MCF 10A (cell line): Measurements from ENCODE around the gene SCAMP2. TPM values are rescaled to one million over a fixed set of nuclear protein-coding genes. Genes with fewer than 3 reads are reported as not detected.

Source experiments
- BruUV-seq: library from RNA; stranded (reverse); fragments of 400-500 nt; replicated peaks from 2 replicates; lab custom pipeline; 2021; lab: Mats Ljungman, UMichigan
- CTCF ChIA-PET: fragments of 300-600 bp; sonication (Branson Sonifier 250); formaldehyde crosslinking; extraction: SDS; loops from one replicate; lab custom pipeline; 2021; ENCODE audit warnings: antibody characterized with exemption, inconsistent platforms; lab: Yijun Ruan, JAX
- POLR2A ChIA-PET: fragments of 300-600, 350-650 bp; sonication (Branson Sonifier 250); formaldehyde crosslinking; extraction: SDS; loops from one replicate; lab custom pipeline; 2020; ENCODE audit warnings: antibody characterized with exemption, inconsistent platforms; lab: Yijun Ruan, JAX
- DNase-seq: peaks from one replicate; pipeline ENCODE4 v3.0.0-alpha.2; 2018; ENCODE audit not compliant: unreplicated experiment
- H3K27ac Mint-ChIP-seq: one replicate; pipeline ENCODE4 v1.8.0; 2022; ENCODE audit warnings: mild to moderate bottlenecking, low read depth, mixed read lengths; ENCODE audit not compliant: unreplicated experiment
- H3K27me3 Mint-ChIP-seq: one replicate; pipeline ENCODE4 v1.8.0; 2022; ENCODE audit warnings: mixed read lengths; ENCODE audit not compliant: insufficient read depth, unreplicated experiment
- H3K36me3 Mint-ChIP-seq: one replicate; pipeline ENCODE4 v1.8.0; 2022; ENCODE audit warnings: mild to moderate bottlenecking, moderate library complexity, mixed read lengths; ENCODE audit not compliant: insufficient read depth, unreplicated experiment
- H3K4me1 Mint-ChIP-seq: one replicate; pipeline ENCODE4 v1.8.0; 2022; ENCODE audit warnings: mixed read lengths; ENCODE audit not compliant: insufficient read depth, unreplicated experiment
- H3K4me3 Mint-ChIP-seq: one replicate; pipeline ENCODE4 v1.8.0; 2022; ENCODE audit warnings: mild to moderate bottlenecking, moderate library complexity, mixed read lengths; ENCODE audit not compliant: unreplicated experiment
- H3K9me3 Mint-ChIP-seq: one replicate; pipeline ENCODE4 v1.8.0; 2022; ENCODE audit warnings: mixed read lengths; ENCODE audit not compliant: unreplicated experiment
- intact Hi-C: fragments of 100-400 bp; cut with micrococcal nuclease; formaldehyde crosslinking; loops from 2 replicates; pipeline ENCODE4 v1.14.1; 2022
- total RNA-seq: library from RNA; stranded (reverse); gene quantifications from 2 replicates; pipeline ENCODE4 v1.2.3, GENCODE V29; 2022
- TF ChIP-seq, protein P1 (sequence below): fragments of 200-600 bp; IDR thresholded peaks from one replicate; pipeline ENCODE4 v1.8.0; 2022; ENCODE audit warnings: antibody characterized with exemption, mild to moderate bottlenecking; ENCODE audit not compliant: unreplicated experiment

SCAMP2 gene
- total RNA-seq, 1 experiment from 2014 or later: 64.4 TPM

GRCh38 chr15:74812533-74812932 is 60.6 kb downstream of the SCAMP2 start, which contains the start of gene LMAN1L:
LMAN1L (plus strand) TSS chr15:74812835; CDS start chr15:74812855, 20 bp downstream.
- no peak for DNase-seq
- peaks cover 52% of the 10 kb centered on the region for H3K4me1 Mint-ChIP-seq
- BruUV-seq: no TSS peak
- intact Hi-C loops: no loop called here
- no peaks in the 10 kb centered on the region for H3K36me3 Mint-ChIP-seq
- H3K27me3 Mint-ChIP-seq: no peaks in the 10 kb centered on the region
- ChIA-PET CTCF (interaction anchor here (0.8 kb wide), 1 partner anchor 41 kb away, joined by 3 read pairs; no protein-coding TSS in a partner anchor), POLR2A (no interaction called here)
- TF ChIP-seq, protein P1, sequence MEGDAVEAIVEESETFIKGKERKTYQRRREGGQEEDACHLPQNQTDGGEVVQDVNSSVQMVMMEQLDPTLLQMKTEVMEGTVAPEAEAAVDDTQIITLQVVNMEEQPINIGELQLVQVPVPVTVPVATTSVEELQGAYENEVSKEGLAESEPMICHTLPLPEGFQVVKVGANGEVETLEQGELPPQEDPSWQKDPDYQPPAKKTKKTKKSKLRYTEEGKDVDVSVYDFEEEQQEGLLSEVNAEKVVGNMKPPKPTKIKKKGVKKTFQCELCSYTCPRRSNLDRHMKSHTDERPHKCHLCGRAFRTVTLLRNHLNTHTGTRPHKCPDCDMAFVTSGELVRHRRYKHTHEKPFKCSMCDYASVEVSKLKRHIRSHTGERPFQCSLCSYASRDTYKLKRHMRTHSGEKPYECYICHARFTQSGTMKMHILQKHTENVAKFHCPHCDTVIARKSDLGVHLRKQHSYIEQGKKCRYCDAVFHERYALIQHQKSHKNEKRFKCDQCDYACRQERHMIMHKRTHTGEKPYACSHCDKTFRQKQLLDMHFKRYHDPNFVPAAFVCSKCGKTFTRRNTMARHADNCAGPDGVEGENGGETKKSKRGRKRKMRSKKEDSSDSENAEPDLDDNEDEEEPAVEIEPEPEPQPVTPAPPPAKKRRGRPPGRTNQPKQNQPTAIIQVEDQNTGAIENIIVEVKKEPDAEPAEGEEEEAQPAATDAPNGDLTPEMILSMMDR: no peak
- H3K4me3 Mint-ChIP-seq: no peak within 1 kb of the TSS
- no peak within 1 kb of the TSS for H3K27ac Mint-ChIP-seq
- H3K9me3 Mint-ChIP-seq: no peaks in the 10 kb centered on the region

DNA sequence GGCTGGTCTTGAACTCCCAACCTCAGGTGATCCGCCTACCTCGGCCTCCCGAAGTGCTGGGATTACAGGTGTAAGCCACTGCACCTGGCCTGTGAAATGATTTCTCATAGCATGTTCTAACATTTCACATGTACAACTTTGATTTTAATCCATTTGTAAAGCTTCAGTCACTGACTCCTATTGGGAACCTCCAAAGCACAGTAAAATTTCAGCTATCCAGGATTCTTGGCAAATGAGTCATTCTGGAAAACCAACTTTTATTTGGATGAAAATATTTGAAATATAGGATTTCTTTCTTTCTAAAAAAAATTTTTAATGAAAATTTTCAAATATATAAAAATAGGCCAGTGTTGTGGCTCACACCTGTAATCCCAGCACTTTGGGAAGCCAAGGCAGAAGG is 63.2 kb downstream of the SCAMP2 start:
- DNase-seq: no peak
- ChIA-PET POLR2A (interaction anchor here (0.7 to 1.4 kb wide), 2 partner anchors 9 to 107 kb away, joined by 3 to 4 read pairs; no protein-coding TSS in a partner anchor), CTCF (interaction anchor here (1.1 to 1.3 kb wide), 3 partner anchors 19 to 140 kb away, joined by 3 to 6 read pairs (median 4); no protein-coding TSS in a partner anchor)
- BruUV-seq: no TSS peak
- intact Hi-C loops: no loop called here
- TF ChIP-seq, protein P1: no peak
- Mint-ChIP-seq H3K27ac (no peak overlapping the region), H3K27me3 (no peaks in the 10 kb centered on the region), H3K4me1 (peaks cover 36% of the 10 kb centered on the region), H3K36me3 (peaks cover 2% of the 10 kb centered on the region), H3K4me3 (no peak overlapping the region), H3K9me3 (no peaks in the 10 kb centered on the region)

DNA sequence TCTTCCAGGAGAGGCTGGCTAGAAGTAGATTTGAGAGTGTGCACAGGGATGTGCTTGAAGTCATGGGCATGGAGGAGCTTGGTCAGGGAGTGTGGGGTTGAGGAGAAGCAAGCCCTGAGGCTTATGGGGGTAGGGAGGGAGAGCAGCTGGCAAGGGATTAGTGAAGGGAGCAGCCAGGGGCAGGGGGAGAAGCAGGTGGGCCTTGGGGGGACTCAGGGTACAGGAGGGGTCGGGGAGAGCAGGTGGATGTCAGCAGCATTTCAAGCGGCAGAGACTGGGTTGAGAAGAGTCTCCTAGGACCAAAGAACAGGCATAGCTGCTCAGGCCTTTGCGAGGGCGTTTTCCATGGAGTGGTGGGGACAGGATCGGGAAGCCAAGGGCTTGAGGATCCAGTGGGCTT is 63.9 kb downstream of the SCAMP2 start:
- Mint-ChIP-seq H3K27me3 (no peaks in the 10 kb centered on the region), H3K36me3 (peaks cover 9% of the 10 kb centered on the region), H3K4me3 (no peak overlapping the region), H3K9me3 (no peaks in the 10 kb centered on the region), H3K4me1 (peaks cover 36% of the 10 kb centered on the region), H3K27ac (peak overlapping the region; percentile 55)
- intact Hi-C loops: no loop called here
- no TSS peak for BruUV-seq
- ChIA-PET POLR2A (interaction anchor here (1.4 kb wide), 1 partner anchor 10 kb away, joined by 3 read pairs; no protein-coding TSS in a partner anchor), CTCF (interaction anchor here (0.7 to 1.3 kb wide), 4 partner anchors 8 to 26 kb away, joined by 3 to 6 read pairs (median 4); no protein-coding TSS in a partner anchor)
- no peak for DNase-seq
- TF ChIP-seq, protein P1: no peak

- H3K9me3 Mint-ChIP-seq: no peaks in the 10 kb centered on the region
- peaks cover 36% of the 10 kb centered on the region for H3K4me1 Mint-ChIP-seq
- no peaks in the 10 kb centered on the region for H3K27me3 Mint-ChIP-seq
- CTCF ChIA-PET: interaction anchor here (0.7 to 1.7 kb wide), 6 partner anchors 9 to 38 kb away, joined by 3 to 6 read pairs (median 4); no protein-coding TSS in a partner anchor
- no peak for DNase-seq
- POLR2A ChIA-PET: interaction anchor here (1.4 to 1.8 kb wide), 3 partner anchors 10 to 27 kb away, joined by 3 to 5 read pairs (median 5); partner anchors contain the start of gene CSK
- intact Hi-C loops: no loop called here
- BruUV-seq: no TSS peak
- TF ChIP-seq, protein P1: no peak
- peak overlapping the region; percentile 28 for H3K4me3 Mint-ChIP-seq
- H3K36me3 Mint-ChIP-seq: peaks cover 13% of the 10 kb centered on the region
- peak overlapping the region; percentile 55 for H3K27ac Mint-ChIP-seq
Observed at GRCh38 chr15:74808840-74809229, 64.3 kb downstream of the SCAMP2 start.
